Vagina (tissue), 2 donors: Measurements from ENCODE around the gene AP3D1.
"Not testable (repeated sequence)": the region's sequence is repeated elsewhere in the genome, so short reads cannot be mapped to it uniquely, and the experiment has no call there.

Source experiments
- POLR2A ChIP-seq, 2 donors: fragments of 450-650 bp; IDR thresholded peaks; one replicate each; pipeline ENCODE4 v1.6.1; 2017; ENCODE audit warnings: antibody characterized with exemption in 2 of 2, mild to moderate bottlenecking in 2 of 2, moderate library complexity in 2 of 2
- TF ChIP-seq, protein P1 (sequence below), 3 experiments: fragments of 450-650 bp in 2 of 3; fragments of 200-600 bp in 1 of 3; sonication (generic) in 1 of 3; IDR thresholded peaks; one replicate each; pipeline ENCODE4 v1.5.1; 2017 to 2019; ENCODE audit warnings: antibody characterized with exemption in 3 of 3, mild to moderate bottlenecking in 2 of 3, moderate library complexity in 2 of 3

DNA sequence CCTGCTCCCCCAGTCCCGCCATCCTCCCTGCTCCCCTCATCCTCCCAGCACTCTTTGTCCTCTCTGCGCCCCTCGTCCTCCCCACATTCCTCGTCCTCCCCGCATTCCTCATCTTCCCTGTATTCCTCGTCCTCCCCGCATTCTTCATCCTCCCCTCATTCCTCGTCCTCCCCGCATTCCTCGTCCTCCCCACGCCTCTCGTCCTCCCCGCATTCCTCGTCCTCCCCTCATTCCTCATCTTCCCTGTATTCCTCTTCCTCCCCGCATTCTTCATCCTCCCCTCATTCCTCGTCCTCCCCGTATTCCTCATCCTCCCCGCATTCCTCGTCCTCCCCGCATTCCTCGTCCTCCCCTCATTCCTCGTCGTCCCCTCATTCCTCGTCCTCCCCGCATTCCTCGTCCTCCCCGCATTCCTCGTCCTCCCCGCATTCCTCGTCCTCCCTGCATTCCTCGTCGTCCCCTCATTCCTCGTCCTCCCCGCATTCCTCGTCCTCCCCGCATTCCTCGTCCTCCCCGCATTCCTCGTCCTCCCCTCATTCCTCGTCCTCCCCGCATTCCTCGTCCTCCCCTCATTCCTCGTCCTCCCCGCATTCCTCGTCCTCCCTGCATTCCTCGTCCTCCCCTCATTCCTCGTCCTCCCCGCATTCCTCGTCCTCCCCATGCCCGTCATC is 49.4 kb upstream of the AP3D1 start:
- TF ChIP-seq, protein P1, sequence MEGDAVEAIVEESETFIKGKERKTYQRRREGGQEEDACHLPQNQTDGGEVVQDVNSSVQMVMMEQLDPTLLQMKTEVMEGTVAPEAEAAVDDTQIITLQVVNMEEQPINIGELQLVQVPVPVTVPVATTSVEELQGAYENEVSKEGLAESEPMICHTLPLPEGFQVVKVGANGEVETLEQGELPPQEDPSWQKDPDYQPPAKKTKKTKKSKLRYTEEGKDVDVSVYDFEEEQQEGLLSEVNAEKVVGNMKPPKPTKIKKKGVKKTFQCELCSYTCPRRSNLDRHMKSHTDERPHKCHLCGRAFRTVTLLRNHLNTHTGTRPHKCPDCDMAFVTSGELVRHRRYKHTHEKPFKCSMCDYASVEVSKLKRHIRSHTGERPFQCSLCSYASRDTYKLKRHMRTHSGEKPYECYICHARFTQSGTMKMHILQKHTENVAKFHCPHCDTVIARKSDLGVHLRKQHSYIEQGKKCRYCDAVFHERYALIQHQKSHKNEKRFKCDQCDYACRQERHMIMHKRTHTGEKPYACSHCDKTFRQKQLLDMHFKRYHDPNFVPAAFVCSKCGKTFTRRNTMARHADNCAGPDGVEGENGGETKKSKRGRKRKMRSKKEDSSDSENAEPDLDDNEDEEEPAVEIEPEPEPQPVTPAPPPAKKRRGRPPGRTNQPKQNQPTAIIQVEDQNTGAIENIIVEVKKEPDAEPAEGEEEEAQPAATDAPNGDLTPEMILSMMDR (IDR thresholded peaks at IDR 0.05): not testable (repeated sequence)
- not testable (repeated sequence) for TF ChIP-seq POLR2A (IDR thresholded peaks at IDR 0.05)
